Calu3 (cell line): ENCODE data around the gene KY. TPM values are rescaled to one million over a fixed set of nuclear protein-coding genes. Genes with fewer than 3 reads are reported as not detected.

Experiments
- BruUV-seq: library from RNA; stranded (reverse); fragments of 400-500 nt; replicated peaks from 2 replicates; lab custom pipeline; 2021; lab: Mats Ljungman, UMichigan
- CTCF ChIA-PET: fragments of 300-600 bp; sonication (Branson Sonifier 250); formaldehyde crosslinking; loops from one replicate; lab custom pipeline; 2022; ENCODE audit warnings: antibody characterized with exemption; lab: Charles Lee
- DNase-seq: peaks from one replicate; pipeline ENCODE4 v3.0.0; 2022
- H3K27ac Mint-ChIP-seq: one replicate; pipeline ENCODE4 v1.8.0; 2022; ENCODE audit warnings: mixed read lengths; ENCODE audit not compliant: unreplicated experiment
- H3K27me3 Mint-ChIP-seq: one replicate; pipeline ENCODE4 v1.8.0; 2022; ENCODE audit warnings: mixed read lengths; ENCODE audit not compliant: unreplicated experiment
- H3K36me3 Mint-ChIP-seq: one replicate; pipeline ENCODE4 v1.8.0; 2022; ENCODE audit warnings: mild to moderate bottlenecking, moderate library complexity, mixed read lengths; ENCODE audit not compliant: insufficient read depth, unreplicated experiment
- H3K4me1 Mint-ChIP-seq: one replicate; pipeline ENCODE4 v1.8.0; 2022; ENCODE audit warnings: mild to moderate bottlenecking, low read depth, mixed read lengths; ENCODE audit not compliant: unreplicated experiment
- H3K4me3 Mint-ChIP-seq: one replicate; pipeline ENCODE4 v1.8.0; 2022; ENCODE audit warnings: mild to moderate bottlenecking, low read depth, moderate library complexity, mixed read lengths; ENCODE audit not compliant: unreplicated experiment
- H3K9me3 Mint-ChIP-seq: one replicate; pipeline ENCODE4 v1.8.0; 2022; ENCODE audit warnings: low read depth, mixed read lengths; ENCODE audit not compliant: unreplicated experiment
- intact Hi-C: fragments of 100-400 bp; cut with micrococcal nuclease; formaldehyde crosslinking; loops from one replicate; pipeline ENCODE4 v1.10.0; 2022; ENCODE audit not compliant: unreplicated experiment
- total RNA-seq: library from RNA; stranded (reverse); gene quantifications from 2 replicates; pipeline ENCODE4 v1.2.3, GENCODE V29; 2022
- TF ChIP-seq, protein P1 (sequence below): fragments of 200-600 bp; IDR thresholded peaks from one replicate; pipeline ENCODE4 v1.8.0; 2022; ENCODE audit warnings: antibody characterized with exemption; ENCODE audit not compliant: unreplicated experiment

The KY gene
- total RNA-seq, 1 experiment from 2014 or later, result not detected

DNA sequence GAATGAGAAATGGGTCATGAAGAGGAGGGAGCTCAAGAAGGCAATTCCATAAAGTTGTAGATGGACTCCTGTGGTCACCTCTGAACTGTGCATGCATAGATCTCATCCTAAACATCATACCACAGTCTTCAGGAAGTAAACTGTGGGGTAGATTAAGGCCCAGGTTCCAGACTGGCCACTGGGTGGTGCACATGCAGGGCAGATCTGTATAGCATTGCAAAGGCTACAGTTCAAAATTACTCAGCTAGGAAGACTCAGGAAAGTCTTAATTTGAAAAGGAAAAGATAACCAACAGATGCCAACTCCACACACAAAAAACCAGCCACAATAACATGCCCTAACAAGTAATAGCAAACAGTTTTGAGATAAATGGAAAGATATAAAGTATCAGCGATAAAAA is 20.3 kb downstream of the KY start:
- no peak for DNase-seq
- no peak overlapping the region for H3K27ac Mint-ChIP-seq
- no peaks in the 10 kb centered on the region for H3K36me3 Mint-ChIP-seq
- peaks cover 10% of the 10 kb centered on the region for H3K27me3 Mint-ChIP-seq
- intact Hi-C loops, result no loop called here
- H3K9me3 Mint-ChIP-seq, result peaks cover 11% of the 10 kb centered on the region
- peaks cover 9% of the 10 kb centered on the region for H3K4me1 Mint-ChIP-seq
- no peak overlapping the region for H3K4me3 Mint-ChIP-seq
- TF ChIP-seq, protein P1, sequence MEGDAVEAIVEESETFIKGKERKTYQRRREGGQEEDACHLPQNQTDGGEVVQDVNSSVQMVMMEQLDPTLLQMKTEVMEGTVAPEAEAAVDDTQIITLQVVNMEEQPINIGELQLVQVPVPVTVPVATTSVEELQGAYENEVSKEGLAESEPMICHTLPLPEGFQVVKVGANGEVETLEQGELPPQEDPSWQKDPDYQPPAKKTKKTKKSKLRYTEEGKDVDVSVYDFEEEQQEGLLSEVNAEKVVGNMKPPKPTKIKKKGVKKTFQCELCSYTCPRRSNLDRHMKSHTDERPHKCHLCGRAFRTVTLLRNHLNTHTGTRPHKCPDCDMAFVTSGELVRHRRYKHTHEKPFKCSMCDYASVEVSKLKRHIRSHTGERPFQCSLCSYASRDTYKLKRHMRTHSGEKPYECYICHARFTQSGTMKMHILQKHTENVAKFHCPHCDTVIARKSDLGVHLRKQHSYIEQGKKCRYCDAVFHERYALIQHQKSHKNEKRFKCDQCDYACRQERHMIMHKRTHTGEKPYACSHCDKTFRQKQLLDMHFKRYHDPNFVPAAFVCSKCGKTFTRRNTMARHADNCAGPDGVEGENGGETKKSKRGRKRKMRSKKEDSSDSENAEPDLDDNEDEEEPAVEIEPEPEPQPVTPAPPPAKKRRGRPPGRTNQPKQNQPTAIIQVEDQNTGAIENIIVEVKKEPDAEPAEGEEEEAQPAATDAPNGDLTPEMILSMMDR, result no peak
- no TSS peak for BruUV-seq
- CTCF ChIA-PET, result no interaction called here

DNA sequence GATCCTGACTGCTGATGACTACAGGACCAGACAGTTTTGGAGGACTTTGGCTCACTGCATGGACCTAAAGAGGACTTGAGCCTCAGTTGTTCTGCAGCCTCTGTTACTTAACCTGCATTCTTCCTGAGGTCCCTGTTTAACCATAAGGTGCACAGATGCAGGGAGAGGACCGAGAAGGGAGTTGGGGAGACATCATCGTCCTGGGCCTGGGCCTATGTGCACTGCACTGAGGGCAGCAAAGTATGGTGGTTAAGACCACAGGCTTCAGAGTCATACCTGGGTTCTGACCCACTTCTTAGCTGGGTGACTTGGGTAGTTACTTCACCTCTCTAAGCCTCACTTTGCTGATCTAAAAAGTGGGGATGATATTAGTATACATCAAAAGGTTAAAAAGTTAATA is 21.9 kb downstream of the KY start:
- intact Hi-C loops, result no loop called here
- DNase-seq, result no peak
- Mint-ChIP-seq H3K27me3 (peaks cover 20% of the 10 kb centered on the region), H3K27ac (no peak overlapping the region), H3K36me3 (no peaks in the 10 kb centered on the region), H3K4me1 (peaks cover 9% of the 10 kb centered on the region), H3K4me3 (no peak overlapping the region), H3K9me3 (peaks cover 11% of the 10 kb centered on the region)
- TF ChIP-seq, protein P1, result no peak
- no TSS peak for BruUV-seq
- CTCF ChIA-PET, result interaction anchor here (0.6 to 0.8 kb wide), 2 partner anchors 165 to 740 kb away, joined by 3 read pairs; no protein-coding TSS in a partner anchor

DNA sequence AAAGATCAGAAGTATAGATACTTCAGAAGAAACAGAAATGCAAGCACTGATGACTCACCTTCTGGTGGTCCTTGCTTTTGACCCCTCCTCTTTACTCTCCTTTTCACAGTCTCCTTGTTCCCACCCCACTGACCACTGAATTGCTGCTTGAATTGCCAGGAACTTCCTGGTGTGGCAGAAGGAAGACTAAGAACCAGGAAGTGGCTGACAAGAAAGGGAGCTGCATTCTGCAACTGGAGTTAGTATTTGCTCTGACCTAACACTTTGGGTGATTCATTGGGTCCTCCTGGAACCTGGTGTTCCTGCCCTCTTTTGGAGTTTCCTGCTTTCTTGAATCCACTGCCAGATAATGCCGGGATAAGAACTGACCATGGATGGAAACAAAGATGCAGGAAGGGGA is 23.0 kb downstream of the KY start:
- Mint-ChIP-seq H3K9me3 (peaks cover 11% of the 10 kb centered on the region), H3K27me3 (peaks cover 24% of the 10 kb centered on the region), H3K36me3 (no peaks in the 10 kb centered on the region), H3K4me1 (peaks cover 9% of the 10 kb centered on the region), H3K4me3 (no peak overlapping the region), H3K27ac (peak overlapping the region; percentile 65)
- DNase-seq, result peak; percentile 48
- CTCF ChIA-PET, result interaction anchor here (0.7 to 1.1 kb wide), 3 partner anchors 20 to 127 kb away, joined by 3 to 5 read pairs (median 4); no protein-coding TSS in a partner anchor
- no TSS peak for BruUV-seq
- TF ChIP-seq, protein P1, result no peak
- intact Hi-C loops, result no loop called here

GRCh38 chr3:134625885-134626741 is 24.7 kb downstream of the KY start:
- Mint-ChIP-seq H3K4me1 (peaks cover 9% of the 10 kb centered on the region), H3K9me3 (peaks cover 7% of the 10 kb centered on the region), H3K4me3 (no peak overlapping the region), H3K27ac (no peak overlapping the region), H3K36me3 (no peaks in the 10 kb centered on the region), H3K27me3 (peaks cover 14% of the 10 kb centered on the region)
- intact Hi-C loops, result no loop called here
- DNase-seq, result no peak
- CTCF ChIA-PET, result interaction anchor here (1.7 kb wide), 1 partner anchor 11 kb away, joined by 5 read pairs; no protein-coding TSS in a partner anchor
- no TSS peak for BruUV-seq
- TF ChIP-seq, protein P1, result no peak
